ENCODE measurements around the gene TRMT10B.

DNA sequence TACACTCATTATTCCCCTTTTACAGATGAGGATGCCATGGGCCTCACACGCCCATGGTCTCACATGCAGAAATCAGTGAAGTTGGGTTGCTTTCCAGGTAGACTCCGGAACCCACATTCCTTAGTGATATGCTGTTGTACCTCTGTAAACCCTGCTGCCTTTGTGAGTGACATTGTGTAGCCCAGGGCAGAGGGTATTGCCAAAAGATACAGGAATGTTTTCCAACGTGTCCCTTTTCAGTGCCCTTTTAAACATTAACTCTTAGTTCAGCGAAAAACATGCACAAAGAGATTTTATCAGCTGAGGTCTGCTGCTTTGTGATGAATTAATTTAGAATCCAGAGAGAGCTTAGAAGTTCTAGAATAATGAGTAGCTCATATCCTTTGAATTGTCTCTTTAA is 38.3 kb upstream of the TRMT10B start:
- no peak for TF ChIP-seq CTCF (IDR thresholded peaks at IDR 0.05 in 4 of 5, conservative IDR thresholded peaks at IDR 0.05 in 1 of 5)
- no peak for TF ChIP-seq POLR2A (IDR thresholded peaks at IDR 0.05)
